Lower leg skin (tissue), 4 donors: ENCODE measurements around the gene PEX16. TPM values are rescaled to one million over a fixed set of nuclear protein-coding genes. Genes with fewer than 3 reads are reported as not detected.

ENCODE experiments used
- DNase-seq, 2 donors: peaks; one replicate each; pipeline ENCODE4 v3.0.0-alpha.2; 2019; ENCODE audit warnings: low spot score in 2 of 2
- H3K4me3 ChIP-seq: fragments of 200-600 bp; sonication (generic); 2 replicates; pipeline ENCODE4 v1.5.1; 2017; ENCODE audit warnings: mild to moderate bottlenecking, low read depth; ENCODE audit not compliant: poor library complexity, severe bottlenecking
- POLR2A ChIP-seq, 2 donors: fragments of 450-650 bp; IDR thresholded peaks; one replicate each; pipeline ENCODE4 v1.6.1; 2016 to 2017; ENCODE audit warnings: antibody characterized with exemption in 2 of 2, mild to moderate bottlenecking in 1 of 2, moderate library complexity in 1 of 2
- WGBS, 2 donors: methylation state at CpG; one replicate each; pipeline ENCODE4 v1.1.5; 2018; 5-methylcytosine and 5-hydroxymethylcytosine counted together
- intact Hi-C: fragments of 100-400 bp; cut with DNase I; formaldehyde crosslinking; loops from one replicate; pipeline ENCODE4 v1.15.0; 2023; ENCODE audit warnings: low total_unique reads
- total RNA-seq, 4 donors: library from RNA; depleted of rRNA; stranded (reverse); fragments of >200 nt; gene quantifications; one replicate each; pipeline ENCODE4 v1.1.0, GENCODE V29; 2016
- TF ChIP-seq, protein P1 (sequence below), 3 donors: fragments of 450-650 bp; IDR thresholded peaks; one replicate each; pipeline ENCODE4 v1.5.1; 2016; ENCODE audit warnings: antibody characterized with exemption in 3 of 3, mild to moderate bottlenecking in 3 of 3, moderate library complexity in 2 of 3

Gene PEX16
- 10 to 100 TPM; 36.7 to 52.8 (median 41.2) TPM for total RNA-seq

DNA sequence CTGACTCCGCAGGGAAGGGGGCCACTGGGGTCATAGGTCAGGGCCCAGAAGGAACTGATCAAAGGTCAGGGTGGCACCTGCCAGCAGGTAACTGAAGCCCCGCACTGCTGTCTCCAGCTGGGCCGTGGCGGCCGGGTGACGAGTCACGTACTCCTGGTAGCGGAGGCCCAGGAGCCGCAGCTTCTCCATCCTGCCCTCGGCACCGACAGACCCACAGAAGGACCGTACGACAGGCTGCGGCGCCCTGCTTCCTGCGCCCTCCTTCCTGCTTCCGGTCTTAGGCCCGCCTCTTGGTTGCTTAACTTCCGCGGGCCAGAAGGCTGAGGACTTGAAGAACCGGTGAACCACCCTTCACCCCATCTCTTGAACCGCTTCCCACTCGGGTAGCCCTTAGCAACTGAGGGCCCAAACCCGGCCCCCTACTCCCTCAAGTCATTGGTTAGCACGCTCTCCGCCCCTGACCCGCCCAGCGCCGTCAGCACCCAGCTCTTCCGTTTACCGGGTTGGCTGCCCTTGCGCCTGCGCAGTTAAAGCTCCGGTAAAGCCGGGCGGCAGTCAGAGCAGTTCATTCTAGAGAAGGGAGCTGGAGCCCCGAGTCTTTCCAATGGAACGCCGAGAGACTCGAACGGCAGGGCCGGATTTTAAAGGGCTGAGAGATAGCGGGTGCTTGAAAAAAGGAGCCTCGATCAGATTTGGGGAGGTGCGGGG lies at the start of gene PEX16:
Gene PEX16 (minus strand): TSS at position 255 of the 708 bp plus-strand sequence. CDS start 66 bp downstream, at position 189.
- TF ChIP-seq, protein P1, sequence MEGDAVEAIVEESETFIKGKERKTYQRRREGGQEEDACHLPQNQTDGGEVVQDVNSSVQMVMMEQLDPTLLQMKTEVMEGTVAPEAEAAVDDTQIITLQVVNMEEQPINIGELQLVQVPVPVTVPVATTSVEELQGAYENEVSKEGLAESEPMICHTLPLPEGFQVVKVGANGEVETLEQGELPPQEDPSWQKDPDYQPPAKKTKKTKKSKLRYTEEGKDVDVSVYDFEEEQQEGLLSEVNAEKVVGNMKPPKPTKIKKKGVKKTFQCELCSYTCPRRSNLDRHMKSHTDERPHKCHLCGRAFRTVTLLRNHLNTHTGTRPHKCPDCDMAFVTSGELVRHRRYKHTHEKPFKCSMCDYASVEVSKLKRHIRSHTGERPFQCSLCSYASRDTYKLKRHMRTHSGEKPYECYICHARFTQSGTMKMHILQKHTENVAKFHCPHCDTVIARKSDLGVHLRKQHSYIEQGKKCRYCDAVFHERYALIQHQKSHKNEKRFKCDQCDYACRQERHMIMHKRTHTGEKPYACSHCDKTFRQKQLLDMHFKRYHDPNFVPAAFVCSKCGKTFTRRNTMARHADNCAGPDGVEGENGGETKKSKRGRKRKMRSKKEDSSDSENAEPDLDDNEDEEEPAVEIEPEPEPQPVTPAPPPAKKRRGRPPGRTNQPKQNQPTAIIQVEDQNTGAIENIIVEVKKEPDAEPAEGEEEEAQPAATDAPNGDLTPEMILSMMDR (IDR thresholded peaks at IDR 0.05), result no peak
- peak in 1 of 2 donors; percentile 57 for TF ChIP-seq POLR2A (IDR thresholded peaks at IDR 0.05)
- WGBS, 2 donors, result 0% methylated on average over 40 to 42 of the region's 45 CpGs
- peak within 1 kb of the TSS; percentile 77 for H3K4me3 ChIP-seq
- peak; percentile 97 to 99 for DNase-seq
- intact Hi-C loops, result no loop called here

DNA sequence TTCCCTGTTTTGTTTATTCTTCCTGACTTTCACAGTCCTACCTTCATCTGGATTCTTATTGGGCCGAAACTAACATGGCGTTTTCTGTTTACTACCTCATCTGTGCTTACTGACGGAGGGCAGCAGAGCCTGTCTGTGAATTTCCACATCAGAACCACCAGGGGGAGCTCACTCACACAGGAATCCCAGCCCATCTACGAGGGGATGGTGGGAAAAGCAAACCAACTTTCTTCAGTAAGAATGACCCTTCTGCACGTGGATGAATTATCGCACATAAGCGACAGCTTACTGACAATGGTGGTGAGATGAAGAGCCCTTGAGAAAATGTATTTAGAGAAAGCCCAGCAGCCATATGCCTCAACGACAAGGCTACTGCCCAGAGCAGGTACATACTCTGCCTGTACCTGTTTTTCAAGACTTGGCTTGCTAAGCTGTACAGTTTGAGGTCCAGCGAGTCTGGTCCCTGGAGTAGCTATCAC lies 47.3 kb upstream of the PEX16 start:
- peak in 1 of 2 donors; percentile 43 for DNase-seq
- no peak overlapping the region for H3K4me3 ChIP-seq
- no peak for TF ChIP-seq POLR2A (IDR thresholded peaks at IDR 0.05)
- TF ChIP-seq, protein P1 (IDR thresholded peaks at IDR 0.05), result peak in 1 of 3 donors; percentile 71
- WGBS, 2 donors, result 10 to 22% methylated on average over 9 of the region's 9 CpGs
- intact Hi-C loops, result no loop called here

DNA sequence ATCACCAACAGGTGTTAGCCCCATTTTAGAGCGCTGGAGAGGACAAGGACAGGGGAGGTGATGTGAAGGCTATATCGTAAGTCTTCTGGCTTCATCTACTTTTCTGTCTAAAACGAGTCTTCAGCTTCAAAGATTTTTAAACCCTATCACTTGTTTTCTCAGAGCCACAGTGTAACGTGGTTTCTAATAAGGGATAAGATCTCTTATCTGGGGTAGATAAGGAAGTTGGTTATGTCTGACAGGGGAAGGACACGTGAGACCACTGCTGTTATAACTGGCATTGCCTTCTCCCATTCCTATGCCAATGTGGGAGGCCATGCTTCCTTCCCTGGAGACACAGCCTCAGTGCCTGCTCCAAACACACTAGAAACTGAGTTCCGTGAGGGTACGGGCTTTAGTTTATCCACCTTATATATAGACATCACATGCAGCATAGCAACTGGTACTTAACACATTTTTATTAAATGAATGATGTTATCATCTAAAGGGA lies 44.1 kb upstream of the PEX16 start:
- no peak for DNase-seq
- TF ChIP-seq POLR2A (IDR thresholded peaks at IDR 0.05), result no peak
- TF ChIP-seq, protein P1 (IDR thresholded peaks at IDR 0.05), result no peak
- WGBS, 2 donors, result 86 to 89% methylated on average over 7 of the region's 7 CpGs
- no peak overlapping the region for H3K4me3 ChIP-seq
- intact Hi-C loops, result no loop called here

DNA sequence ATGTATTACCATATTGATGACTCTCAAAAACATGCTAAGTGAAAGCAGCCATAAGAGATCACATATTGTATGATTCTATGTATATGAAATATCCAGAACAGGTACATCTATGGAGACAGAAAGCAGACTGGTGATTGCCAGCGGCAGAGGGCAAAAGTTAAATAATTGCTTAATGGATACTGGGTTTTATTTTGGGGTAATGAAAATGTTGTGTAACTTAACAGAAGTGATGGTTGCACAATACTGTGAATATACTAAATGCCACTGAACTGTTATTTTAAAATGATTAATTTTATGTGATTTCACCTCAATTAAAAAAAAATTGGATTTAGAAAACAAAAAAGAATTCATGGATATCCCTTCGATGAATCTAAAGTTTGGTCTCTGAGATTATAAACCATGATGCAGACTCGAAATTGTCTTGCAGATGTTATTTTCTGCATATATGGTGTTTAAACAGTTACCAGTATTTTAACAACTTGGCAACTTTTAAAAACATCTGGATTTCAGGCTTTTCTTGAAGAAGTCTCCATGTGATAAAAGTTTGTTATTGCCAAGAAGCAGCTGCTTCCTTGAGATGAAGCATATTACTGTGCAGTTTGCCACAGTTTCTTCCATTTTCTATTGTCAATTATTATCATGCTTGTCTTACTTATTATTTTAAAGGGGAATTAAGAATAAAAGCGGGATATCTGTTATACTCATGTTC lies 42.9 kb upstream of the PEX16 start:
- intact Hi-C loops, result no loop called here
- no peak overlapping the region for H3K4me3 ChIP-seq
- no peak for DNase-seq
- TF ChIP-seq, protein P1 (IDR thresholded peaks at IDR 0.05), result no peak
- no peak for TF ChIP-seq POLR2A (IDR thresholded peaks at IDR 0.05)
- 65 to 69% methylated on average over 4 of the region's 4 CpGs for WGBS, 2 donors

DNA sequence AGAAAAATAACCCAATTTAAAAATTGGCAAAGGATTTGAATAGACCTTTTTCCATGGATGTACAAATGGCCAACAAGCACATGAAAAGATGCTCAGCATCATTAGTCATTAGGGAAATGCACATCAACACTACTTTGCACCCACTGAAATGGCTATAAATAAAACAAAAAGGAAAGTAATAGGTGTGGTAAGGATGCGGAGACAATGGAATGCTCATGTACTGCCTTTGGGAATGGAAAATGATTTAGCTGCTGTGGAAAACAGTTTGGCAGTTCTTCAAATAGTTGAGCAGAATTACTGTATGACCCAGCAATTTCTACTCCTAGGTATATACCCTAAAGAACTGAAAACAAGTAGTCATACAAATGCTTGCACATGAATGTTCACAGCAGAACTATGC lies 42.2 kb upstream of the PEX16 start:
- no peak overlapping the region for H3K4me3 ChIP-seq
- DNase-seq, result no peak
- WGBS, 2 donors, result 62 to 73% methylated on average over 1 of the region's 1 CpG
- intact Hi-C loops, result no loop called here
- TF ChIP-seq, protein P1 (IDR thresholded peaks at IDR 0.05), result no peak
- no peak for TF ChIP-seq POLR2A (IDR thresholded peaks at IDR 0.05)
